Lung microvascular endothelial cell (primary cell): ENCODE measurements around the gene CRIP2. TPM values are rescaled to one million over a fixed set of nuclear protein-coding genes. Genes with fewer than 3 reads are reported as not detected.

Experiments
- DNase-seq, 2 donors: peaks; one replicate each; pipeline versions ENCODE4 v3.0.0 to v3.0.0-alpha.2; 2010; ENCODE audit warnings: low read depth in 2 of 2
- total RNA-seq: library from RNA; depleted of rRNA; stranded (reverse); fragments of >200 nt; gene quantifications from 2 replicates; pipeline ENCODE4 v1.2.1, GENCODE V29; 2014

CRIP2 gene
- total RNA-seq, 1 donor from 2014 or later: 152 TPM

DNA sequence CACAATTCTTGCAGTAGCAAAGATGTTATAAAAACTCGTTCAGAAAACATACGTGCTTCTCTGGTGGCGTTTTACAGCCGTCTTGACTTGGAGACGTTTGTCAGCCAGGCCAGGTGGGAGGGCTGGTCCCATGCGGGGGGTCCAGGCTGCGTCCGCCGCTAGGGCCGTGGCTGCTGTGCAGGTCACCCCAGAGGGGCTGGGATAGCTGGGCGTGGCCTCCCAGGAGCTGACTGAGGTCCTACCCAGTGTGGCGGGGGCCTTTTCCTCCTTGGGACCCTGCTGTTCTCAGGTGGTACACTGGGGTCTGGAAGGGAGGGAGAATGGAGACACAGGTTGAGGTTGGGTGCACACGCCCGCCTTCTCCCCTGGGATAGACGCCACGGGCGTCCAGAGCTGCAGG lies 29.8 kb upstream of the CRIP2 start:
- no peak for DNase-seq

DNA sequence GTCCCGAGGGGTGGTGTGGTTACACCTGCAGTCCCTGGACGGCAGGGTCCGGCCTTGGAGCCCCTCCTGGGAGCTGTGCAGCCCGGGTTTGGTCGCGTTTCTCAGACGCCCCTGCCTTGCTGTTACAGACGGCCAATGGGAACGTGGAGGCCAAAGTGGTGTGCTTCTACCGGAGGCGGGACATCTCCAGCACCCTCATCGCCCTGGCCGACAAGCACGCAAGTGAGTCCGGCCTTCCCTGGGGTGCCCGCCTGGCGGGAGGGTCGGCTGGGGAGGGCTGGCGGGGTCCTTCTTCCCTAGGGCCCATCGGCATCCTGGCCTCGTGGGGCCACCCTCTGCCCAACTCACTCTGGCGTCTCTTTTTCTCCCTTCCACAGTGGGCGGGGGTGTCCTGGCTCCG lies 29.3 kb upstream of the CRIP2 start:
- no peak for DNase-seq

DNA sequence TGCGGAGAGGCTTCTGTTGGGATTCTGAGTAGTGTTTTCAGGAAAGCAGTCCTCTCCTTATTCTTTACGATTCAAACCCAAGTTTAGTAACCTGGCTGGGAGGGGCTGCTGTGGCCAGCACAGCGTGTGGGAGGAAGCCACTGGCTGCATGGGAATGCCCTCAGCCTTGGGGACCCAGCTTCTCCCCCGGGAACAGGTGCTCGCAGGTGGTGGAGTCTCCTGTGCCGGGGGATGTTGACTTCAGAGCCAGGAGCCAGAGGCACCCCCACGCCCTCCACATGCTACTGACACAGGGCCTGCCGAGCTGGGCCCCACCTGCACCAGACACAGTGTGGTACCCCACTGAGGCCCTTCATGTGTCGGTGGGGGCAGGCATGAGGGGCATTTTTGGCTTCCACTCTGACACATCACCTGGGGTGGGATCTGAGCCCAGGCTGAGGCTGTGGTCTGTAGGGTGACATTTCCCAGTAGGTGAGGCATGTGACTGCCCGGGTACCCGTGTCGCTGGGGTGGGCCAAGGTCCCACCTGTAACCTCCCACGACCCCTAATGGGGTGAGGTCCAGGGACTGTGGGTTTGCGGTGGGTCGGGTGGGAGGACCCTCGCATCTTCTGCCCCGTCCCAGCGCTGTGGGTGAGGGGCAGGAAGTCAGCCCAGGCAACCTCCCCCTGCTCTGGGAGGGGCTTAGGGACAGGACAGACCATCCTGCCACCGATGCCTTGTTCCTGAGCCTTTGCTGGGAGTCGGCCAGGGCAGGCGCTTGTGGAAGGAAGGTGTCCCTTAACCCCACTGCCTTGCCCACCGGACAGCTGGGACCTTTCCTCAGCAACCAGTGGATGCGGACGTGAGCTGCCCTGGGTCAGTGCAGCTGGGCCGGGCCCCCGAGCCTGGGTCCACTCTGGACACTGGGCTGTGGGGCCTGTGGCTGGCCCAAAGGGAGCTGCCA lies 28.4 kb upstream of the CRIP2 start:
- no peak for DNase-seq

DNA sequence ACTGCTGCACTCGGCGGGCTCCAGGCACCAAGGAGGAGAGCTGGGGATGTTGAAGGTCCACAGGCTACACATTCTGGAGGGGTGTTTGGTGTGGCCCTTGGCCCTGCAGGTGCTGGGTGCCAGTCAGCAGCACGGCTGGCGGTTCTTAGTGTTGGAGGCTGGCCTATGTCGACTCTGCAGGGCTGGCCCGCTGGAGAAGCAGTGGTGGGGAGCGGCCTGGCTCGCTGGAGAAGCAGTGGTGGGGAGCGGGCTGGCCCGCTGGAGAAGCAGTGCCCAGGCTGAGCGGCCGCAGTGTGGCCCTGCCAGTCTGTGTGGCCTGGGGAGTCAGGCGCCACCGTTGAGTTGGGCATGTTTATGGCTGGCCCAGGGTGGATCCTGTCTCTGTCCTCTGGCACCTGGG lies 27.6 kb upstream of the CRIP2 start:
- DNase-seq: no peak

DNA sequence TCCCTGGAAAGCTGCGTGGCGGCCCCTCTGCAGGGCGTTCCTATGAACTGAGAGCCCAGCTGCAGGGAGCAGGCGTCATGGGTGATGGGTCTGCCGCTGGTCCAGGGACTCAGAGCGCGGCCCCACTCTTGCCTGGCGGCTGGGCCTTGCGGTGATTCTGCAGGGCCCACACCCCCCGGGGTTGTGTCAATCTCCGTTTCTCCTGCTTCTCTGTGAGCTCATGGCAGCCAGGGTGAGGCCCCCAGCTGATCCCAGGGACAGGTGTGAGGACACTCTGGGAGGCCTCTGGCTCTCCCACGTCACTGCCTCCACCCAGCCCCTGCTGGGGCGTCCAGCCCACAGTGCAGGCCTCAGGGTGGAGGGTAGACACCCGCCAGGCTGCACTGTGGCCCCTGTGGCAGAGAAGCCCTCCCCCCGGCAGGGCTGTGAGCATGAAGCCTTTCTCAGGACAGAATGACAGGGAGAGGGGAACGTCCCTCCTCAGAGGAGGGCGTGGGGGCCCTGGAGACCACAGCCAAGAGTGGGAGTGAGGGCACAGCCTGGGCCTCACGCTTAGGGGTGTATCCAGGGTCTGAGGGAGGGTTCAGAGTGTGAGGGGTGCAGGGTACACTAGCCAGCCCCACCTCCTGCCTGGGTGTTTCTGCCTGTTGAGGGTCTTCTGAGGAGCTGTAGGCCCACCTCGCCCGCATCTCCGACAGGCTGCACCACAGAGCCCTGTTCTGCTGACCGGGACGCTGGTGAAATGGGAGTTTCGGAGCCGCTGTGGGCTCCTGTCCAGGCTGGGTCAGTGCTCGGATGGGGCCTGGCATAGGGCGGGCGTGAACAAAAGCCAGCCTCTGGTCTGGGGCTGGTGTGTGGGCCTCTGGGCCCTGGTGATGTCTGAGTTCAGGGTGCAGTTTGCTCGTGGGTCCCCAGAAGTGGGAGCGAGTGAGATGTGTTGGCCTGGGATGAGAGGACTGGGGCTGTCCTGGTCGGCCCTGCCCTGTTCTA lies 26.7 kb upstream of the CRIP2 start:
- no peak for DNase-seq

DNA sequence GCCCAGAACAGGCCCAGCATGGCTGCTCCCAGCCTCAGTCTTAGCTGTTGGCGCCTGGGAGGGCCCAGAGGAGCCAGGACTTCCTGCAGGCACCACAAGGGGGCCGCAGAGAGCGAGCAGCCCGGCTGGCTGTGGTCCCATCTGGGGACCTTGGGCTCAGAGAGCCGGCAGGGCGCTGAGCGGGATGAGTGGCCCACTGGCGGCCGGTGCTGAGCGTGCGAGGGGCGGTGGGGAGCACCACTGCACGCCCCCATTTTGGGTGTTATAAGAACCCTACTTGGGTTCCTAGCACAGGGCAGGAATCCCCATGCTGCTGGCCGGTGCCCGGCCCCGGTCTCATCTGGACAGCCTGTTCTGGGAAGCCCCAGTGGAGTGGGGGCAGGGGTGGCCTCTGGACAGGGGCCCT lies 25.9 kb upstream of the CRIP2 start:
- peak; percentile 78 to 85 for DNase-seq

DNA sequence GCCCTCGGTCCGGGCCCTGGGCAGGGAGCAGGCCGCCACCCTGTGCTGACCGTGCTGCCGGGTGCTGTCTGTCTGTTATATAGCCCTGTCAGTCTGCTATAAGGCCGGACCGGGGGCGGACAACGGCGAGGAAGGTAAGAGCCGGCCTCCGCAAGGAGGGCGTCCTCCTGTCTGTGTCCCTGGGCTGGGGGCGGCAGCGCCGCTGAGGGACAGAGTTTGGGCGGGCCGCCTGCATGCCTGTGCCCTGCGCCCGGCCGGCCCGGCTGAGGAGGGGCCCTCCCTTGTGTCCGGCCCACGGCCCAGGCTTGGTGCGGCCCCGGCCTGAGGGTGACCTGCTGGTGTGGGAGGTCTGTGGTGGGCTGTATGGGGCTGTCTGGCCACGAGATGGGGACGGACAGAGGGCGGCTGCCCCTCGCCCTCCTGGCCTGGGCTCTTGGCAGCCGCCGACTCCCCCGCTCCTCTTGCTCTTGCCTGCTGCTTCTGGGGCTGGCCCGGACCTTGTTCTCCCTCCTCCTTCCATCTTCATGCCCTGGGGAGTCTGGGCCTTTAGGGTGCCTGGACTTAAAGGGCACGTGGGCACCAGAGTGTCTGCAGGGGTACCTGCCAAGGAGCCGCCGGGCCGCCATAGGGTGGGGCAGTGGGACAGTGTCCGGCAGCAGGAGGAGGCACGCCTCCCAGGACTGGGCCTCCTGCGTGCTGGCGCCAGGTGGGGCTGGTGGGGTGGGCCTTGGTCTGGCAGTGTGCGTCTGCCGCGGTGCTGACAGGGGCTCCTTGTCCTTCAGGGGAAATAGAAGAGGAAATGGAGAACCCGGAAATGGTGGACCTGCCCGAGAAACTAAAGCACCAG lies 25.1 kb upstream of the CRIP2 start:
- no peak for DNase-seq

DNA sequence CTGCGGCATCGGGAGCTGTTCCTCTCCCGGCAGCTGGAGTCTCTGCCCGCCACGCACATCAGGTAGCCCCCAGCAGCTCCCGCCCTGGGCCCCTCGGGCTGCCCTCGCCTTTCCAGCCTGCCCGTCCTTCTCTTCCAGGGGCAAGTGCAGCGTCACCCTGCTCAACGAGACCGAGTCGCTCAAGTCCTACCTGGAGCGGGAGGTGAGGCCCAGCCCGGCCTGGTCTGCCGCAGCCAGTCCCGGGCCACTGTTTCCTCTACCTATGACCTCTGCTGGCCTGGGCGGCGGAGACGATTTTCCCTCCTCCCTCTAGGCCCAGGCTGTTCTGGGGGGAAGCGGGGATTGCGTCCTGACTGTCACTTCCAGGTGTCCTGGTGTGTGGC lies 24.5 kb upstream of the CRIP2 start:
- no peak for DNase-seq

DNA sequence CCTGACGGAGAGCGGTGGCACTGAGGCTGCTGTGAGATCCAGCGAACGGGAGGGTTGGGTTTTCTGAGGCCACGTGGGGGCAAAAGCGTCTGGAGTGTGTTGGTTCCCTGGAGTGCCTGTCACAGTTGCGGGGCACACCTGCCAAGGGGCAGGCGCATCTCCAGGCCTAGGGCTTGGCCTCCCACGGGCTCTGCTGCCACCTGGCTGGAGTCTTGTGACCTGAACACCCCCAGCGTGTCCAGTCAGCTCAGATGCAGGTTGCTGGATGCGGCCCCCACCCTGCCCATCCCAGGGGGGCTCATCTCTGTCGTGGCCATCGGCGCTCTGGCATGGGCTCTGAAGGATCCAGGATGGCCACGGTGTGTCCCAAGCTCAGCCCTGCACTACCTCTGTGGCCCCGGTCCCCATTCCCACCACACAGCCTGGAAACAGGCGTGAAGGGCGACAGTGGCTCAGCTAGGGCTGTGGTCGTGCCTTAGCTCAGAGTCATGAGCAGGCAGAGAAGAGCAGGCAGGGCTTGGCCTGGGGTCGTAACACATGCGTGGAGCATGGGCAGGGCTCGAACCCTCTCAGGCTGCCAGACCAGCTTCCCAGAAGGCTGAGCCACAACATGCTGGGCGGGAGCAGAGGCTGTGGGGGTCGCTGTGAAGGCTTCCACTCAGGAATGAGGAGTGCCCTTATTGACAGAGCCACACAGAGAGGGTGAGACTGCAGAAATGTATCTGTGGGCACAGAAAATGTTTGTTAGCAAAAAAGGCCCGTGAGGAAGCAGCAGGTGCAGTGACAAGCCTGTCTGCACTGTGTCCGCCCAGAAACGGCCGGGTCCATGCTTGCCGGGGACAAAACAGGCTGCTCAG lies 23.5 kb upstream of the CRIP2 start:
- no peak for DNase-seq

DNA sequence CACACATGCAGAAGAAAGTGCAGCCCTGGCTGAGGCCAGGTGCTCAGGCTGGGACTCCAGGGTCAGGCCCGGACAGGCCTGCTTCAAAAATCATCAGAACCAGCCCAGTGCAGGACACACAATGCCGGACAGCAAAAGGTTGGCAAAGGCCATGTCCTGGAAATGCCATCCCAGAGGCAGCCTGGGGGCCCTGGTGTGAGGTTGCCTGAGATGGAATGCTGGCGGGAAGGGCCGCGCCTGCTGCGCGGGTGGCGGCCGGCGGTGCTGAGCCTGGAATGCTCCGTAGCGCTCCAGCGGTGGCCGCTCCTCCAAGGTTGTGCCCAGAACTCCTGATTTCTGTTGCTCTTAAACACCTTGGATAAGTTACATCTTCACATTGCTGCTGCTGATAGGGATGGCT lies 21.7 kb upstream of the CRIP2 start:
- no peak for DNase-seq

DNA sequence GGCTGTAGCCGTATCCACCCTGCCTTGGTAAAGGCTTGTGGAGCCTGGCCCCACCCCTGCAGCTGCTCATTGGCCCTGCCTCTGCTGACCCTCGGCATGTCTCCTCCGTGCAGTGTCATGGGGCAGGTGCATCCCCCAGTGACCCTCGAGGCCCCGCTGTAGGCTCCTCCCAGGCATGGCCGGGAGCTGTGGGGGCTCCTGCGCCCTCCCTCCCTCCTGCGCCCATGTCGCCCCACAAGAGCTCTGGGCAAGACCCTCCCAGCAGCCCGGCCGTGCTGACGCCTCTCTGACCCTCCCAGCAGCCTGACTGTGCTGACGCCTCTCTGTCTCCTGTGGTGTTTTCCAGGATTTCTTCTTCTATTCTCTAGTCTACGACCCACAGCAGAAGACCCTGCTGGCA lies 20.8 kb upstream of the CRIP2 start:
- DNase-seq: no peak

DNA sequence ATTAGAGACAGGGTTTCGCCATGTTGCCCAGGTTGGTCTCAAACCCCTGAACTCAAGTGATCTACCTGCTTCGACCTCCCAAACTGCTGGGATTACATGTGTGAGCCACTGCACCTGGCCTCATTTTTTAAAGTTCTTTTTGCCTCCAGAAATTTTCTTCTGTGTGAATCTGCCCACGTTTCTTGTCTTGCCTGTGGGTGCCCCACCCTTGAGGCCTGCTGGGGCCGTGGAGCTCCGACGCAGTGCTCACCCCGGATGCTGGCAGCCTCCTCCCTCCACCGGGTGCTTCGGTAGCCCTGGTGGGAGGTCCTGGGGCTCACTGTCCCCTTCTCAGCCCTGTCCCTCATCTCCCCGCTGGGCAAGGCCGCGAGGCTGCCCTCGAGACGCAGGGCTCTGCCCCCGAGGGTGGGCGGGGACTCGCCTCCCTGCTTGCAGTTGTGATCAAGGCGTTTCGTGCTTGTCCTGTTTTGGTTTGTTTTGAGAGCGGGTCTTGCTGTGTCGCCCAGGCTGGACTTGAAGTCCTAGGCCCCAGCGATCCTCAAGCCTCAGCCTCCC lies 19.5 kb upstream of the CRIP2 start:
- no peak for DNase-seq

DNA sequence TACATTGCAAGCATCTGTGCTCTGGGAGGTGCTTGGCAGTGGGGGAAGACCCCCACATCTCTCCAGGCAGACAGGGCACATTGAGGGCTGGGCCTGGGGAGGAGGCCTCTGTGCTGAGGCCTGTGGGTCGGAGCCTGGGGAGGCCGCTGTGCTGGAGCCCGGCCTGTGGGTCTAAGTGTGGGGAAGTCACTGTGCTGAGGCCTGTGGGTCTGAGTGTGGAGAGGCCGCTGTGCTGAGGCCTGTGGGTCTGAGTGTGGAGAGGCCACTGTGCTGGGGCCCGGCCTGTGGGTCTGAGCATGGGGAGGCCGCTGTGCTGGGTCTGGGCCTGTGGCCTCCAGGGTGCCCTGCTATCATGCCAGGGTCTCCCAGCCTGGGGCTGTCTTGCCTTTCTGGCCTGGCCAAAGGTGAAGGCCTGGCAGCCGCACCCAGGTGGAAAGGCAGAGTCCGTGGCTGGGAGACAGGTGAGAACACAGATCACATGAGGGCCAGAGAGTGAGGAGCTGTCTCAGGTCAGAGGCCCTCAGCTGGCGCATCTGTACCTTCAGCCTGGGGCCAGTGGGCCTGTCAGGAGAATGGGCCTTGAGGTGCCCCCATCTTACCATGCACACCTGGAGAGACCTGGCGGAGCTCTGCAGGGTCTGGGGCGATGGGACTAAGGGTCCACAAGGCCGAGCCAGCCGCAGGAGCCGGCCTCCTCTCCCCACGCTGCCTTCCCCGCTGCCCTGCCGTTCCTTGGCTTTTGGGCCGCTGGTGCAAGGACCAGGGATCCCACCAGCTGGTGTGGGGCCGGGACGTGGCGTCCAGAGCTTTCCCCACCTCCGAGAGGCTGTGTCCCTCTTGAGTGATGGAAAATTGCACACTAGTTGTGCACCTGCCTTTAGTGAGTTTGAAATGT lies 18.6 kb upstream of the CRIP2 start:
- DNase-seq: no peak

DNA sequence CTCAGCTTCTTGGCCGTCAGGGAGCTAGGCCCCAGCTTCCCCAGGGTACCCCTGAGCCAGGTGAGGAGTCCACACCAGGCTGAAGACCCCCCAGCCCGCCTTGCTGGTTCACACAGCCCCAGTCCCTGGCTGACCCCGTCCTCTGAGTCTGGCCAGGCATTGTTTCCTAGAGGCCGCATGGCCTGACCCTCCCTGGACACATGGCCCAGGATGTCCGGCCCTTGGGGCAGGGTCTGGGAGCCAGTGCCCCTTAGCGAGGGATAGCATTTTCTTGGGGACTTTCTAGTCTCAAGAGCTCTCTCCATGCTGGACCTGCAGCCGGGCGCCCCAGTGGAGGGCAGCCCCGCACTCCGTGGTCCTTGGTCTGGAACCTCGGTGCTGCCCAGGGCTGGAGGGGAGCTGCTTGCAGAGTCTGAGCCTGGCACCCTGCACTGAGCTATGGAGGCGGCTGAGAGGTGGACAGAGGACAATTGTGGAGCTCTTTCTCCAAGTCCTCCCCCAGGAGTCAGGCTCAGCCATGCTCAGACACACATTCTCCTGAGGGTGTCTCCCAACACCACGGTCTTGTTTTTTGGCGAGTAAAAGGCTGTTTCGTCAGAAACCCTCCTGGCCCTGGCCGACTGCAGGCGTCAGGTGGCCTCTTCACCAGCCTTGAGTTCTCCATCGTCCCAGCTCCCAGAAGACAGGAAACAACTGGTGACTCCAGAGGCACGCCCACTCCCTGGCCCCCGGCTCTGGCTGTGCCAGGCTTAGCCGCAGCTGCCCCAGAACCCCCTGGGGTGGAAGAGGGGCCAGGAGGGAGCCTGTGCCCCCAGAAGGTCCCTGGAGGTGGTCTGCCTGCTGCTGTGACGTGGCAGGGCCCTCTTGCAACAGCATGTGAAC lies 17.6 kb upstream of the CRIP2 start:
- DNase-seq: no peak

DNA sequence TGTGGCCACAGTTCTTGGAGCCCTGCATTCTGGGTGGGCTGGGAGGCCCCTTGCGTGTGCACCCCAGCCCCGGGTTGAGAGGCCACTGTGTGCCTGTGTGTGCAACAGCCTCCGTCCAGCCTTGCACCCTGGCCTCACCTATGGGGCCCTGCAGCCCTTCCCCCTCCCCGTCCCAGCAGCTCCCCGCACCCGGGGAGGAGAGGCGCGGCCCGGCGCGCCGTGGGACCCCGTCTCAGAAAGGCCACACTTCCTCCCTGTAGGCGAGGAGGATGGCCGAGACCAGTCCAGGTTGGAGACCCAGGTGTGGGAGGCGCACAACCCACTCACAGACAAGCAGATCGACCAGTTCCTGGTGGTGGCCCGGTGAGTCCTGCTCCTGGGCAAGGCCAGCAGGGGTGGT lies 16.6 kb upstream of the CRIP2 start:
- no peak for DNase-seq

DNA sequence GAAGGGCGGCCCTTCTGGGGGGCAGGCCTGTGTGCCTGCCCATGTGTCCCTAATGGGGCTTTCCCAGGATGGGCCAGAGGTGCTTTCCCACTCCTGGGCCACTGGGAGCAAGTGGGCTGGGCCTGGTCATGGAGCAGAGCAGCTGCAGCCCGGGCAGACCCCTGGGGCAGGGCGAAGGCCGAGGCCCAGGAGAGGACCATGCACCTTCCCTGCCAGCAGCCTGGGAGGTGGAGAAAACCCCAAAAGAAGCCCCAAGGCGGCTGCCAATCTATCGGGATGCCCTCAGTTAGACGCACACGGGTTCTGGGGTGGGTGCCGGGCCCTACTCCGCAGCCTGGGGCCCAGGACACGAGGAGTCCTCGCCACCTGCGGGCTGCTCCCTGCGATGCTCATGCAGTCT lies 16.1 kb upstream of the CRIP2 start:
- DNase-seq: no peak

DNA sequence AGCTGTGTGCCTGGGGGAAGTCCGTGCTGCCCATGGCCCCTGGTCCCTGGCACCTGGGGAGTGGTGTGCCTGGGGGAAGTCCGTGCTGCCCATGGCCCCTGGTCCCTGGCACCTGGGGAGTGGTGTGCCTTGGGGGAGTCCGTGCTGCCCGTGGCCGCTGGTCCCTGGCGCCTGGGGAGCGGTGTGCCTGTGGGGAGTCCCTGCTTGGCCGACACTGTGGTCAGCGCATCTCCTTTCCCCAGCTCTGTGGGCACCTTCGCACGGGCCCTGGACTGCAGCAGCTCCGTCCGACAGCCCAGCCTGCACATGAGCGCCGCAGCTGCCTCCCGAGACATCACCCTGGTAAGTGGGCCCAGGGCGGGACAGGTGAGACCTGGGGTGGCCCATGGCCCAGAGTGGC lies 14.5 kb upstream of the CRIP2 start:
- no peak for DNase-seq

DNA sequence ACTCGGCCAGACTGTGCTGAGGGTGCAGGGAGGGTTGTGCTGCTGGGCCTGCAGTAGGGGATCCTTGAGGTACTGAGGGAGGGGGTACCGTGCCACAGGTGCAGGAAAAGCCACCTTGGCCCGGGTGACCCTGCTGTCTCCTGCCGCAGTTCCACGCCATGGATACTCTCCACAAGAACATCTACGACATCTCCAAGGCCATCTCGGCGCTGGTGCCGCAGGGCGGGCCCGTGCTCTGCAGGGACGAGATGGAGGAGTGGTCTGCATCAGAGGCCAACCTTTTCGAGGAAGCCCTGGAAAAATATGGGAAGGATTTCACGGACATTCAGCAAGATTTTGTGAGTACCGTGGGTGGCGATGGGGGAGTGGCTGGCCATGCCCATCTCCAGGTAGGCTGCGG lies 14.0 kb upstream of the CRIP2 start:
- no peak for DNase-seq
